AG09309 (cell line): ENCODE results near the gene TTC31.
"Not testable (repeated sequence)": the region's sequence is repeated elsewhere in the genome, so short reads cannot be mapped to it uniquely, and the experiment has no call there.

Experiments
- DNase-seq: peaks from one replicate; pipeline ENCODE4 v3.0.0-alpha.2; 2010; ENCODE audit warnings: low read depth
- H3K4me3 ChIP-seq: 2 replicates; pipeline ENCODE4 v1.5.1; 2011; ENCODE audit warnings: mild to moderate bottlenecking, low read depth, low read length, moderate library complexity; ENCODE audit not compliant: control insufficient read depth
- TF ChIP-seq, protein P1 (sequence below): IDR thresholded peaks from 2 replicates; pipeline ENCODE4 v1.5.1; 2011; ENCODE audit warnings: mild to moderate bottlenecking, low read depth, low read length, inconsistent platforms; ENCODE audit not compliant: insufficient read depth, control insufficient read depth; ENCODE audit errors: missing control alignments

The TTC31 gene

DNA sequence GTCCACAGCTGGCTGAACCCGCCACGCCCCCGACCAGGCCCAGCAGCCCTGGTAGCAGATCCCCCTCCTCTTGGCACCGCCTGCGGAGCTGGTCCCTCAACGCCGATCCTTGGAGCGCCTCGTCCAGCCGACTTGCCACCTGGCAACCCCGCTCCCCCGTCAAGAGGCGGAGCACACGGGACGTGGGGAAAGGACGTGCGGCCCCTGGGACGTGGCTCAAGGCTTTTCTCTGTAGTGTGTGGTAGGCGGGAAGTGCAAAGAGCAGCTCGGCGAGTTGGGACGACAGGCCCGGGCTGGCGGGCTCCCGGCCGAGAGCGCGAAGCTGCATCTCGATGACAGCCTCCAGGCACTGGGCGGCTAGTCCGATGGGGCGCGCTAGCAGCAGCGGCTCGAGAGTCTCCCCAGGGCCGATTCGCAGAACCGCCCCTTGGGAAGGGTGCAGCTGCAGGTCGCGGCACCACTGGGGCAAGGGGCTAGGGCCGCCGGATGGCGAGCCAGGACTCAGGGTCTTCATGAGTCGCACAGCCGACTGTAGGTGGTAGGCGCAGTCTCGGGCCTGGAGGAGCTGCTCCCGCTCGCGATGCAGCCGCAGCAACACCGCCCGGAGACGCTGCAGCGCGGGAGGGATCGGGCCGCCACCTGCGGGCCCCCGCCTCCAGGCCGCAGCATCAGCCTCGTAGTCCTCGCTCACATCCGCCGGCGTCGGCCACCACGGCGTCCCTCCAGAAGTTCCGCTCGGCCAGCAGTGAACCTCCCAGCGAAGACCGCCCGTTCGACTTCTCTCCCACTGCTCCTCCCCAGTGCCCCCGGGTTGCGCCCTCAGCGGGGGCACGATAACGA lies 700 bp upstream of the TTC31 start:
- DNase-seq = no peak
- TF ChIP-seq, protein P1, sequence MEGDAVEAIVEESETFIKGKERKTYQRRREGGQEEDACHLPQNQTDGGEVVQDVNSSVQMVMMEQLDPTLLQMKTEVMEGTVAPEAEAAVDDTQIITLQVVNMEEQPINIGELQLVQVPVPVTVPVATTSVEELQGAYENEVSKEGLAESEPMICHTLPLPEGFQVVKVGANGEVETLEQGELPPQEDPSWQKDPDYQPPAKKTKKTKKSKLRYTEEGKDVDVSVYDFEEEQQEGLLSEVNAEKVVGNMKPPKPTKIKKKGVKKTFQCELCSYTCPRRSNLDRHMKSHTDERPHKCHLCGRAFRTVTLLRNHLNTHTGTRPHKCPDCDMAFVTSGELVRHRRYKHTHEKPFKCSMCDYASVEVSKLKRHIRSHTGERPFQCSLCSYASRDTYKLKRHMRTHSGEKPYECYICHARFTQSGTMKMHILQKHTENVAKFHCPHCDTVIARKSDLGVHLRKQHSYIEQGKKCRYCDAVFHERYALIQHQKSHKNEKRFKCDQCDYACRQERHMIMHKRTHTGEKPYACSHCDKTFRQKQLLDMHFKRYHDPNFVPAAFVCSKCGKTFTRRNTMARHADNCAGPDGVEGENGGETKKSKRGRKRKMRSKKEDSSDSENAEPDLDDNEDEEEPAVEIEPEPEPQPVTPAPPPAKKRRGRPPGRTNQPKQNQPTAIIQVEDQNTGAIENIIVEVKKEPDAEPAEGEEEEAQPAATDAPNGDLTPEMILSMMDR = no peak
- H3K4me3 ChIP-seq = peak overlapping the region; percentile 77

DNA sequence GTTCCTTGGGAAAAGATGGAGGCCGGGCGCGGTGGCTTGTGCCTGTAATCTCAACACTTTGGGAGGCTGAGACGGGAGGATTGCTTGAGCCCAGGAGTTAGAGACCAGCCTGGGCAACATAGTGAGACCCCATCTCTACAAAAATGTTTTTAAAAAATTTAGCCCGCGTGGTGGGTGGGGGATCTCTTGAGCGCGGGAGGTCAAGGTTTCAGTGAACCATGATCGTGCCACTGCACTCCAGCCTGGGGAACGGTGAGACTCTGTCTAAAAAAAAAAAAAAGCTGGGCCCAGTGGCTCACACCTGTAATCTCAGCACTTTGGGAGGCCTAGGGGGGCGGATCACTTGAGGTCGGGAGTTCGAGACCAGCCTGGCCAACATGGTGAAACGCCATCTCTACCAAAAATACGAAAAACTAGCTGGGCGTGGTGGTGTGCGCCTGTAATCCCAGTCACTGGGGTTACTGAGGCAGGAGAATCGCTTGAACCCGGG lies 839 bp downstream of the TTC31 start:
- DNase-seq = not testable (repeated sequence)
- H3K4me3 ChIP-seq = peak overlapping the region; percentile 77

DNA sequence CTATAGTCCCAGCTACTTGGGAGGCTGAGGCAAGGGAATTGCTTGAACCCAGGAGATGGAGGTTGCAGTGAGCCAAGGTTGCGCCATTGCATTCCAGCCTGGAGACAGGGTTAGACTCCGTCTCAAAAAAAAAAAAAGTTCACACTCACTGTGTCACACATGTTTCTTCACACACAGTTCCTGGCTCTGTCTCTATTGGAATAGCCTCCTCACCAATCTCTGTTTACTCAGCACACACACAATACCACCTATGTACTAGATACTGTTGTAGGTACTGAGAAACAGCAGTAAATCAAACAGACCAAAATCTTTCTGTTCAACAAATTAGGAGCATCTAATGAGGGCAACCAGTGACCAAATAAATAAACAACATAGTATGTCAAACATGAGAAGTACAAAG lies 3.3 kb downstream of the TTC31 start:
- DNase-seq = no peak
- TF ChIP-seq, protein P1 = no peak
- no peak overlapping the region for H3K4me3 ChIP-seq

DNA sequence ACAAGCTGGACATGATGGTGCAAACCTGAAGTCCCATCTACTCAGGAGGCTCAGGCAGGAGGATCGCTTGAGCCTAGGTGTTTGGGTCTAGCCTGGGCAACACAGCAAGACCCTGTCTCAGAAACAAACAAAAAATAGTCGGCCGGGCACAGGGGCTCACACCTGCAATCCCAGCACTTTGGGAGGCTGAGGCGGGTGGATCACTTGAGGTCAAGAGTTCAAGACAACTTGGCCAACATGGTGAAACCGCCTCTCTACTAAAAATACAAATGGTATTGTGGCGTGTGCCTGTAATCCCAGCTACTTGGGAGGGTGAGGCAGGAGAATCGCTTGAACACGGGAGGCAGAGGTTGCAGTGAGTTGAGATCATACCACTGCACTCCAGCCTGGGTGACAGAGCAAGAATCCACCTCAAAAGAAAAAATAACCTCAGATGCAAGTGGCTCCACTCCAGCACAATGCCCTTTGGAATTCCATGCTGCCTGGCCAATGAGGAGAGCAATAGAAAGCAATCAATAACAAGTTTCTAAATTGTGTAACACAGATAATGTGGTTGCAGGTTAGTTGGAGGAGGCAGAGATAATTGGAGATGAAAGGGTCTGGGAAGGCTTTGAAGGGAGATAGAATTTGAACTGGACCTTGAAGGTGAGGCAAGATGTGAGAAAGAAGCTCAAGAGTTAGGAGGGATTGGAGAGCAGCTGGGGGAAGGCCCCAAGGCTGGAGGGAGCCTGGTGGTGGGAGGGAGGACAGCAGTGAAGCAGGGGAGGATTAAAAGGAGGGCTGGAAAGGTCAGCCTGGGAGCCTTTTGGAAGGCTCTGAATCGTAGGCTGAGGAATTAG lies 6.0 kb downstream of the TTC31 start:
- TF ChIP-seq, protein P1 = no peak
- H3K4me3 ChIP-seq = no peak overlapping the region
- no peak for DNase-seq

DNA sequence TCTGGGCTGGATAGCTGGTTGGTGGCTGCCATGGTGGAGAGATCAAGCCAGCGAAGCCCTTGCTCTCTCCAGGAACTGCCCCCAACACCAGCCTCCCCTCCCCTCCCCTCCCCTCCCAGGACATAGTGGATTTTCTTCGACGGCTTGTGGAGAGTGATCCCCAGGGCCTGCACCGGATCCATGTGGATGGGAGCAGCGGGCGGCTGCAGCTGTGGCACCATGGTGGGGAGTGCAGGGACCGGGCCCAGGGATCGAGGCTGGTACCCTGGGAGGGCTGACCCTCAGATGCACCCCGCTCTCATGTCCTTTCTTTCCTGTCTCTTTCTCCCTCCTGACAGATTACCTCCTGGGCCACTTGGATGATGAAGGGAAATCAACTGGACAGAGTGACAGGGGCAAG lies 7.0 kb downstream of the TTC31 start:
- TF ChIP-seq, protein P1 = no peak
- H3K4me3 ChIP-seq = no peak overlapping the region
- no peak for DNase-seq

DNA sequence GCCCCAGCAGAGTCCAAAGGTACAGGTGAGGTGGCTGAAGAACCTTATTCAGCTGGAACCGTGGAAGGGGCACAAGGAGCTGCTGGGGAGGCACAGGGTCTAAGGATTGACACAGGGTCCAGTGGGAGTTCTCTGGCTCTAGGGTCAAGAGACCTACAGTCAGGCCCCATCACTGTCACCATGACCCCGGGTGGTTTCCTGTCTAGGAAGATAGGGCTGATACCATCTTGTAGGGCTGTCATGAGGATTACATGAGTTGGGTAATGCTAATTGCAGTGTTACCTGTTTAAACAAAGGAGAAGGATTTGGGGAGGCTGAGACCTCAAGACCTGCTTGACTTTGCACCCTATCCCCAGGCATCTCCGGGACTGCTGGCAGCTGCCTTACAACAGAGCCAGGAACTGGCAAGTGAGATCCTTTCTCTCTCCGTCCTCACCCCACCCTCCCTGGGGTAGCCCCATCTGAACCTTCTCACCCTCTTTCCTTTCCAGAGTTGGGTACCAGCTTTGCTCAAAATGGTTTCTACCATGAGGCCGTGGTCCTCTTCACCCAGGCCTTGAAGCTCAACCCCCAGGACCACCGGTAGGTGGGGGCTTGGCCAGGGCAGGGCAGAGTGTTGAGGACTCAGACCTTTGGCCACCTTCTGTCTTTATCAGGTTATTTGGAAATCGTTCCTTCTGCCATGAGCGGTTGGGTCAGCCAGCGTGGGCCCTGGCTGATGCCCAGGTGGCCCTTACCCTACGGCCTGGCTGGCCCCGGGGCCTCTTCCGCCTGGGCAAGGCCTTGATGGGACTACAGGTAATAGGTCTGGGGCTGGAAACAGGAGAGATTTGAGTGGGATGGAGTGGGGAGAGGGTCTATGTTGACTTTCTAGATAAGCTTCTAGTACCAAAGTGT lies 9.0 kb downstream of the TTC31 start:
- TF ChIP-seq, protein P1 = no peak
- DNase-seq = no peak
- H3K4me3 ChIP-seq = no peak overlapping the region
